Peyer's patch (tissue), 4 donors: ENCODE measurements around the gene CD300A.

Experiments used
- POLR2A ChIP-seq, 2 donors: fragments of 450-650 bp; IDR thresholded peaks; one replicate each; pipeline ENCODE4 v1.5.1; 2017; ENCODE audit warnings: antibody characterized with exemption in 2 of 2, mild to moderate bottlenecking in 2 of 2, moderate library complexity in 2 of 2
- TF ChIP-seq, protein P1 (sequence below), 6 experiments: fragments of 450-650 bp in 4 of 6; fragments of 200-600 bp in 2 of 6; sonication (generic) in 1 of 6; IDR thresholded peaks; one replicate each; pipeline ENCODE4 v1.5.1; 2017 to 2019; ENCODE audit warnings: antibody characterized with exemption in 6 of 6, mild to moderate bottlenecking in 3 of 6, moderate library complexity in 1 of 6

DNA sequence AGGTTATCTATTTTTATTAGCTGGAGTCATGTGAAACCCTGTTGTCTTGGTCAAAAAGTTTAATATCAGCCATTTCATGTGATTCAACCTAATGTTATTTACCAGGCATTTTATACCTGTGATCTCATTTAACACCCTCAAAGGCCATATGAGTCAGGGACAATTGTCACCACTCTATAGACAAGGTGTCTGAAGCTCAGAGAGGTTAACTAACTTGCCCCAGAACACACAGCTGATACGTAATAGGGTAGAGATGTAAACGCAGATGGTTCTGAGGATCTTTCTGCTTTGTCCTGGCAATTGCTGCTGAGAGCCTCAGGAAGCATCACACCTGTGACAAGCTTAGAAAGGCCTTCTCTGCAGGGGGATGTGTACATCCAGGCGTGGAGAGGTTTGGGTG, 4.9 kb downstream of the CD300A start:
- TF ChIP-seq POLR2A (IDR thresholded peaks at IDR 0.05), result no peak
- TF ChIP-seq, protein P1, sequence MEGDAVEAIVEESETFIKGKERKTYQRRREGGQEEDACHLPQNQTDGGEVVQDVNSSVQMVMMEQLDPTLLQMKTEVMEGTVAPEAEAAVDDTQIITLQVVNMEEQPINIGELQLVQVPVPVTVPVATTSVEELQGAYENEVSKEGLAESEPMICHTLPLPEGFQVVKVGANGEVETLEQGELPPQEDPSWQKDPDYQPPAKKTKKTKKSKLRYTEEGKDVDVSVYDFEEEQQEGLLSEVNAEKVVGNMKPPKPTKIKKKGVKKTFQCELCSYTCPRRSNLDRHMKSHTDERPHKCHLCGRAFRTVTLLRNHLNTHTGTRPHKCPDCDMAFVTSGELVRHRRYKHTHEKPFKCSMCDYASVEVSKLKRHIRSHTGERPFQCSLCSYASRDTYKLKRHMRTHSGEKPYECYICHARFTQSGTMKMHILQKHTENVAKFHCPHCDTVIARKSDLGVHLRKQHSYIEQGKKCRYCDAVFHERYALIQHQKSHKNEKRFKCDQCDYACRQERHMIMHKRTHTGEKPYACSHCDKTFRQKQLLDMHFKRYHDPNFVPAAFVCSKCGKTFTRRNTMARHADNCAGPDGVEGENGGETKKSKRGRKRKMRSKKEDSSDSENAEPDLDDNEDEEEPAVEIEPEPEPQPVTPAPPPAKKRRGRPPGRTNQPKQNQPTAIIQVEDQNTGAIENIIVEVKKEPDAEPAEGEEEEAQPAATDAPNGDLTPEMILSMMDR (IDR thresholded peaks at IDR 0.05), result no peak
